Measurements from ENCODE around the gene SRGAP2. TPM values are rescaled to one million over a fixed set of nuclear protein-coding genes. Genes with fewer than 3 reads are reported as not detected.
"Not testable (repeated sequence)": the region's sequence is repeated elsewhere in the genome, so short reads cannot be mapped to it uniquely, and the experiment has no call there.

Gene SRGAP2
- total RNA-seq, 1 donor from 2014 or later: 42.1 TPM

DNA sequence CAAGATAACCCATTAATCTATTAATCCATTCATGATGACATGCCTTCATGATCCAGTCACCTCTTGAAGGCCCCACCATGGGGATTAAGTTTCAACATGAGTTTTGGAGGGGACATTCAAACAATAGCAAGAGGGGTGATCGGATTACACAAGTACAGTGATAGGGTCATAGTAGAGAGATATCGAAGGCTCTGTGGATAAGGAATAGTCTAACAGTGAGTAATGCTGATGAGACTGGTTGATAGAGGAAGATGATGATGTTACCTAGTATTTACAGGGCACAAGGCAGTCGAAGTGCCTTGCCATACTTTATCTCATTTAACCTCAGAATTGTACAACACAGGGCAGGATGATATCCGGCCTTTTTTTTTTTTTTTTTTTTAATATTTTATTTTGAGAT, 18.2 kb downstream of the SRGAP2 start:
- H3K36me3 ChIP-seq (ENCODE audit: control insufficient read depth, insufficient read depth, low read length); H3K4me3 ChIP-seq (ENCODE audit: low read depth, low read length); DNase-seq (ENCODE audit: low read depth); H3K27me3 ChIP-seq (ENCODE audit: control insufficient read depth, insufficient read depth, low read length): not testable (repeated sequence)

- DNase-seq (ENCODE audit: low read depth); H3K4me3 ChIP-seq (ENCODE audit: low read depth, low read length); H3K27me3 ChIP-seq (ENCODE audit: control insufficient read depth, insufficient read depth, low read length); H3K36me3 ChIP-seq (ENCODE audit: control insufficient read depth, insufficient read depth, low read length): not testable (repeated sequence)
Observed at GRCh38 chr1:206224190-206224776, 20.9 kb downstream of the SRGAP2 start.

DNA sequence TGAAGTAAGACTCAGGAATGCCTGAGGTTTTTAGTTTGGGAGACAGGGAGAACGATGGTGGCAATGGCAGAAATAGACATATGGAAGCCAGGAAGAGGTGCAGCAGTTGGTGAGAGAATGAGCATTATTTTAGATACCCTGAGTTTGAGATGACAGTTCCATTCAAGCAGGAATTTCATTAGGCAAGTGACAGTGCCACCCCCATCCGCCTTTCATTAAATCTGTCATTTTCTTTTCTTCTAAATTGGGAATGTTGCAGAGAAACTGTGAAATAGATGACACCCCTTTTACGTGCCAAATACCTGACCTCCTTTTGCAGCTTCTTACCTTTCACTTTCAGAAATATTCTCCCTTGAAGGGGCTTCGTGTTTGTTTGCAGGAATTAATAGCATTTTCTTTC, 22.0 kb downstream of the SRGAP2 start:
- H3K4me3 ChIP-seq (ENCODE audit: low read depth, low read length); DNase-seq (ENCODE audit: low read depth); H3K27me3 ChIP-seq (ENCODE audit: control insufficient read depth, insufficient read depth, low read length); H3K36me3 ChIP-seq (ENCODE audit: control insufficient read depth, insufficient read depth, low read length): not testable (repeated sequence)

GRCh38 chr1:206226886-206227285, 23.5 kb downstream of the SRGAP2 start:
- H3K36me3 ChIP-seq (ENCODE audit: control insufficient read depth, insufficient read depth, low read length); H3K27me3 ChIP-seq (ENCODE audit: control insufficient read depth, insufficient read depth, low read length); DNase-seq (ENCODE audit: low read depth); H3K4me3 ChIP-seq (ENCODE audit: low read depth, low read length): not testable (repeated sequence)

GRCh38 chr1:206229286-206229685, 25.9 kb downstream of the SRGAP2 start:
- not testable (repeated sequence) for H3K4me3 ChIP-seq (ENCODE audit: low read depth, low read length); H3K36me3 ChIP-seq (ENCODE audit: control insufficient read depth, insufficient read depth, low read length); H3K27me3 ChIP-seq (ENCODE audit: control insufficient read depth, insufficient read depth, low read length); DNase-seq (ENCODE audit: low read depth)

GRCh38 chr1:206231989-206232388, 28.6 kb downstream of the SRGAP2 start:
- H3K4me3 ChIP-seq (ENCODE audit: low read depth, low read length); H3K36me3 ChIP-seq (ENCODE audit: control insufficient read depth, insufficient read depth, low read length); DNase-seq (ENCODE audit: low read depth); H3K27me3 ChIP-seq (ENCODE audit: control insufficient read depth, insufficient read depth, low read length): not testable (repeated sequence)

DNA sequence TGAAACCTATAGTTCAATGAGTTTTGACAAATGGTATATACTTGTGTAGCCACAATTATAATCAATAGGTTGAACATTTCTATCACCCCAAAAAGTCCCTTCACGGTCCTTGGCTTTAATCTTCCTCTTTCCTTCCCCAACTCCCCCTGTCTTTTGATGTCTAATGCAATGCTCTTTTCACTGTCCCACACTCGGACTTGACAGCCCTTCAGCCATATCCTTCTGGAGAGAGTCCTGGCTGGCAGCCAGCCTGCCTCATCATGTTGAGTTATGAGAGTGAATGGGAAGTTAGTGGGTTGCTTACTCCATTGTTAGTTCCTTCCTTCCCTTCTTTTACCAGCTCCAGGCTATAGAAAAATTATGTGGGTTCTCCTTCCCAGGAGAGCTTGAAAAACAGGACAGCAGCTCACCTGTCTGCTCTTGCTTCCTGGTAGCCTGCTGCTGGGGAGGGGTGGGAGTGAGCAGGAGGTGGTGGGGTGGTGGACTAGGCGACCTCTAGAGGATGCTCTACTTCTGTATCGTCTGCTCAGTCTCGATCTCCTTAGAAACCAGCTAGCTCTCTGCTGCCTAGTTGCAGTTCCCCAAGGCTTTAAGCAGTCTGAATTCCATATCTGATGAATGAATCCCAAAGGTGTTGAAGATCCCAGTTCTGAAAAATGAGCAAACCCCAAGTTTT, 29.8 kb downstream of the SRGAP2 start:
- DNase-seq (ENCODE audit: low read depth); H3K27me3 ChIP-seq (ENCODE audit: control insufficient read depth, insufficient read depth, low read length); H3K36me3 ChIP-seq (ENCODE audit: control insufficient read depth, insufficient read depth, low read length); H3K4me3 ChIP-seq (ENCODE audit: low read depth, low read length): not testable (repeated sequence)

- H3K27me3 ChIP-seq (ENCODE audit: control insufficient read depth, insufficient read depth, low read length); DNase-seq (ENCODE audit: low read depth); H3K36me3 ChIP-seq (ENCODE audit: control insufficient read depth, insufficient read depth, low read length); H3K4me3 ChIP-seq (ENCODE audit: low read depth, low read length): not testable (repeated sequence)
Observed at GRCh38 chr1:206234189-206234916, 31.0 kb downstream of the SRGAP2 start.

DNA sequence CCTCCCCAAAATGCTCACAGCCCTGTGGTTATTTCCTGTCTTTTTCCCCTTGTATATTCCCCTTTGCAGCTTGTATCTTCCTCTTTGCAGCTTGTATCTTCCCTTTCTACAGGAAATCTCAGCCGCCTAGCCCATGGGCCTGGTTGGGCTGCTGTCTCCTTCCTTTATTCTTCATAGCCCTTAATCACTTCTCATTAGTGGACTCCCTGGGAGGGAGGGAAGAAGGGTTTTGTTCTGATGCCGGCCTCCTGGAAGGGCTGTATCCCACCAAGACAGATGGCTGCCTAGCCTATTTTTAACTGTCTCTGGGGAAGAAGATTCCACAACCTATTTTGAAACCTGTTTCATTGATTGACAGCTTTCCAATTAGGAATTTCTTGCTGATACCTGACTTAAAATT, 31.8 kb downstream of the SRGAP2 start:
- DNase-seq (ENCODE audit: low read depth); H3K36me3 ChIP-seq (ENCODE audit: control insufficient read depth, insufficient read depth, low read length); H3K4me3 ChIP-seq (ENCODE audit: low read depth, low read length); H3K27me3 ChIP-seq (ENCODE audit: control insufficient read depth, insufficient read depth, low read length): not testable (repeated sequence)

GRCh38 chr1:206240288-206240687, 36.9 kb downstream of the SRGAP2 start:
- DNase-seq (ENCODE audit: low read depth); H3K27me3 ChIP-seq (ENCODE audit: control insufficient read depth, insufficient read depth, low read length); H3K36me3 ChIP-seq (ENCODE audit: control insufficient read depth, insufficient read depth, low read length); H3K4me3 ChIP-seq (ENCODE audit: low read depth, low read length): not testable (repeated sequence)

GRCh38 chr1:206243335-206243734, 40.0 kb downstream of the SRGAP2 start:
- not testable (repeated sequence) for DNase-seq (ENCODE audit: low read depth); H3K4me3 ChIP-seq (ENCODE audit: low read depth, low read length); H3K36me3 ChIP-seq (ENCODE audit: control insufficient read depth, insufficient read depth, low read length); H3K27me3 ChIP-seq (ENCODE audit: control insufficient read depth, insufficient read depth, low read length)

- not testable (repeated sequence) for H3K4me3 ChIP-seq (ENCODE audit: low read depth, low read length); H3K36me3 ChIP-seq (ENCODE audit: control insufficient read depth, insufficient read depth, low read length); H3K27me3 ChIP-seq (ENCODE audit: control insufficient read depth, insufficient read depth, low read length); DNase-seq (ENCODE audit: low read depth)
Observed at GRCh38 chr1:206245479-206245878, 42.1 kb downstream of the SRGAP2 start.

GRCh38 chr1:206246129-206246886, 43.0 kb downstream of the SRGAP2 start:
- H3K4me3 ChIP-seq (ENCODE audit: low read depth, low read length); H3K36me3 ChIP-seq (ENCODE audit: control insufficient read depth, insufficient read depth, low read length); DNase-seq (ENCODE audit: low read depth); H3K27me3 ChIP-seq (ENCODE audit: control insufficient read depth, insufficient read depth, low read length): not testable (repeated sequence)

DNA sequence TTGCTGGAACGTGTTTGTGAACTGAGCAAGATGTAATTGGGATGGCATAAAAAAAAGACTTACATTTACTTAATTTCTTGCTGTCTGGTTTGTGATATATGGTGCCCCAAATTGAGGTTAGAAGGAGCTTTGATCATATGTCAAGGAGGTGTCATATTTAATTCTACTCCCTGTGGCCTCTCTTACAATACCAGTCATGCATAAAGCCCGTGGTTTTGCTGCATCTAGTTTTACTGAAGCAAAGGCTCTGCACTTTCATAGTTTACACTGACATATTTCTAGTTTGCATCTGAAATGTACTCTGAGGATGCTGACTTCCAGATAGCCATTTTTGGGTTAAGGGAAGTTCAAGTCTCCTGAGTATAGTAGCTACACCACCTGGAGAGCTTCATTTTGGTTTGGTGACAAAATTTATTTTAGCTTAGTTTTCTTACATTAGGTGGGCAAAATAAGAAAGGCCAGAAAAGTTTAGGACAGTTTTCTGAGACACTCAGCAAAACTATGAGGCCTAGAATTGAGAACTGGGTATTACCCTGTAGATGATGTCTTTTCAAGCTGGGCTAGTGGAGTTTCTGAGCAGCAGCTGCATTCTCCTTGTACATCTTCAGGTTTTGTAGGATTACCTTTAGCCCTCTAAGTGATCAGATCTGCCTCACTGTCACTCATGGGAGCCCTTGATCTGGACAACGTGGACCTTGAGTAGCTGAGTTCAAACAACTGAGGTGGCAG, 47.8 kb downstream of the SRGAP2 start:
- H3K4me3 ChIP-seq (ENCODE audit: low read depth, low read length); H3K36me3 ChIP-seq (ENCODE audit: control insufficient read depth, insufficient read depth, low read length); DNase-seq (ENCODE audit: low read depth); H3K27me3 ChIP-seq (ENCODE audit: control insufficient read depth, insufficient read depth, low read length): not testable (repeated sequence)

Measured in kidney epithelial cell (primary cell).